ENCODE data around the gene TPSB2.

The TPSB2 gene

DNA sequence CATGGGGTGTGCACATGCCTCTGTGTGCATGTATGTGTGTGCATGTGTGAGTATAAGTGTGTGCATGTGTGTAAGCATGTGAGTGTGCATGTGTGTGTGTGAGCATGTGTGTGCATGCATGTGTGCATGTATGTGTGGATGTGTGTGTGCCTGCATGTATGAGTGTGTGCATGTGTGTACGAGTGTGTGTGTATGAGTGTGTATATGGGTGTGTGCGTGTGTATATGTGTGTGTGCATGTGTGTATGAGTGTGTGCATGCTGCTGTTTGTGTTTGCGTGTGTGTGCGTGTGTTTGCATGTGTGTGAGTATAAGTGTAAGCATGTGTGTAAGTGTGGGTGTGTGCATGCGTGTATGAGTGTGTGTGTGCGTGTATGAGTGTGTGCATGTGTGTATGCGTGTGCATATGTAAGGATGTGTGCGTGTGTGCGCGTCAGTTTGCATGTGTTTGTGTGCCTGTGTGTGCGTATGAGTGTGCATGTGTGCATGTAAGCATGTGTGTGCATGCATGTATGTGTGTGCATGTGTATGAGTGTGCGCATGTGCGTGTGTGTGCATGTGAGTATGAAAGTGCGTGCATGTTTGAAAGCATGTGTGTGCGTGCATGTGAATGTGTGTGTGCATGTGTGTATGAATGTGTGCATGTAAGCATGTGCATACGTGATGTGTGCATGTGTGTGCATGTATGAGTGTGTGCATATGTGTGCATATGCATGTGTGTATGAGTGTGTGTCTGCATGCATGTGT, 34.5 kb upstream of the TPSB2 start:
- no peak overlapping the region for H3K4me3 ChIP-seq (ENCODE audit: low read depth, low read length)
- TF ChIP-seq, protein P1, sequence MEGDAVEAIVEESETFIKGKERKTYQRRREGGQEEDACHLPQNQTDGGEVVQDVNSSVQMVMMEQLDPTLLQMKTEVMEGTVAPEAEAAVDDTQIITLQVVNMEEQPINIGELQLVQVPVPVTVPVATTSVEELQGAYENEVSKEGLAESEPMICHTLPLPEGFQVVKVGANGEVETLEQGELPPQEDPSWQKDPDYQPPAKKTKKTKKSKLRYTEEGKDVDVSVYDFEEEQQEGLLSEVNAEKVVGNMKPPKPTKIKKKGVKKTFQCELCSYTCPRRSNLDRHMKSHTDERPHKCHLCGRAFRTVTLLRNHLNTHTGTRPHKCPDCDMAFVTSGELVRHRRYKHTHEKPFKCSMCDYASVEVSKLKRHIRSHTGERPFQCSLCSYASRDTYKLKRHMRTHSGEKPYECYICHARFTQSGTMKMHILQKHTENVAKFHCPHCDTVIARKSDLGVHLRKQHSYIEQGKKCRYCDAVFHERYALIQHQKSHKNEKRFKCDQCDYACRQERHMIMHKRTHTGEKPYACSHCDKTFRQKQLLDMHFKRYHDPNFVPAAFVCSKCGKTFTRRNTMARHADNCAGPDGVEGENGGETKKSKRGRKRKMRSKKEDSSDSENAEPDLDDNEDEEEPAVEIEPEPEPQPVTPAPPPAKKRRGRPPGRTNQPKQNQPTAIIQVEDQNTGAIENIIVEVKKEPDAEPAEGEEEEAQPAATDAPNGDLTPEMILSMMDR (IDR thresholded peaks at IDR 0.05; ENCODE audit: low read depth, low read length) = no peak

GRCh38 chr16:1263591-1264344, 33.8 kb upstream of the TPSB2 start:
- TF ChIP-seq, protein P1 (IDR thresholded peaks at IDR 0.05; ENCODE audit: low read depth, low read length) = no peak
- no peak overlapping the region for H3K4me3 ChIP-seq (ENCODE audit: low read depth, low read length)

DNA sequence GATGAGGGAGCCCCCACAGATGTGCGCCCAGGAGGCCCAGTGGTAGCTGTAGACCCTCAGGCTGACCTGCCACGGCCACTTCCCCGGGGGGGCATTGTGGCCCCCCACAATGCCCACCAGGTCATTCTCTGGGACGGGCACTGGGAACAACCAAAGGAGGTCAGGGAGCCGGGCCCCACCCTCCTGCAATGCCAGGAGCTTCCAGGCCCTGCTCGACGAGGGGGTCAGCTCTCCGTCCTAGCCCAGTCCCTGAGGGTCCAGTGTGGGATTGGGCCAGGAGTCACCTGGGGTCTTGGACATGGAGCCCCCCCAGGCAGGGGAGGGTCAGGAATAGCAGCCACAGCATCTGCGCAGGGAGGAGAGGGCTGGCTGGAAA, 32.9 kb upstream of the TPSB2 start:
- no peak overlapping the region for H3K4me3 ChIP-seq (ENCODE audit: low read depth, low read length)
- TF ChIP-seq, protein P1 (IDR thresholded peaks at IDR 0.05; ENCODE audit: low read depth, low read length) = no peak

DNA sequence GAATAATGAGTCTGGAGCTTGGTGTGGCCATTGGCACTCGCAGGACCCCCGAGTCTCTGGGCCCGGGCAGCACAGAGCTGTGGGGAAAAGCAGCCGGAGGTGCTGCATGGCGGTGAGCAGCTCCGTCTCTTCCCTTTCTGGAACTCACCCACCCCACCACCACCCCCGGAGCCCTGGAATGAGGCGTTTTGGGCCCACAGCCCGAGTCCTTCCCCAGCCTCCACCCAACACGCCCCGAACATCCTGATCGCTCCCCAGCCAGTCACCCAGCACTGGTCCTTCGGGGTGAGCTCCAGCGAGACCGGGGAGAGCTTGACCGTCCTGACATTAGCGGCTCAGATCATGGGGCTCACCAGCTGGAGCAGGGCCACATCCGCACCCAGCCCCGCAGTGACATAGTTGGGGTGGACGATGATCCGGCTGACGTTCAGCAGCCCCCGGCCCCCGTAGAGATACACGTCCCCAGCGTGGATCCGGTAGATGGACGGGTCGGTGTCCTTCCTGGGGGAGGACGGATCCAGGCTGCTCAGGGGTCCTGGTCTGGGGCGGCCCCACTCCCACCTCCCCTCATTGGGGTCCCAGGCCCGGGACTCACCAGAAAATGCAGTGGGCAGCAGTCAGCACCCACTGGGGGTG, 32.3 kb upstream of the TPSB2 start:
- no peak overlapping the region for H3K4me3 ChIP-seq (ENCODE audit: low read depth, low read length)
- TF ChIP-seq, protein P1 (IDR thresholded peaks at IDR 0.05; ENCODE audit: low read depth, low read length) = no peak

GRCh38 chr16:1261131-1261892, 31.3 kb upstream of the TPSB2 start:
- H3K4me3 ChIP-seq (ENCODE audit: low read depth, low read length) = no peak overlapping the region
- TF ChIP-seq, protein P1 (IDR thresholded peaks at IDR 0.05; ENCODE audit: low read depth, low read length) = no peak

DNA sequence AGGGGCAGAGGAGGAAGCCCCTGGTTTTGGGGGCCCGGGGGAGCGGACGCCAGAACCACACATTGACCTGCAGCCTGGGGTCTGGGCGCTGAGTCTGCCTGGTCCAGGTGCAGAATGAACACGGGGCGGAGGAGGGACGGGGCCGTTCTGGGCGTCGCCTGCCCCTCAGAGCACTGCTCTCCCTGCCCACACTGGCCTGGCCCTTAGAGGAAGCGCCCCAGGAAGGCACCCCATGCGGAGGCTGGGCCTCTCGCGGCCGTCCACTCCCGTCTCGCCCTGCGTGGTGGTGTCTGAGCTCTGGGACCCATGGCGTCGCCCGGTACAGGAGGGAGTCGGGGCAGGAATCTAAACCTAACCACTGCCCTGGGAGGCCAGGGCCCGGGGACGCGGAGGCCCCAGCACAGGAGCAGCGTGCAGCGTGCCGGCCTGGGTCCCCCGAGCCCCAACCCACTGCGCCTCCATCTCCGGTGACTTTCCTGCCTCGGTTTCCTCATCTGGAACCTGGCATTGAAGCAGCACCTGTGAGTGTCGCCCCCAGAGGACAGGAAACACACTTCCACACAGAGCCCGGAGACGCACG, 30.2 kb upstream of the TPSB2 start:
- TF ChIP-seq, protein P1 (IDR thresholded peaks at IDR 0.05; ENCODE audit: low read depth, low read length) = no peak
- H3K4me3 ChIP-seq (ENCODE audit: low read depth, low read length) = no peak overlapping the region

All from WI38 (cell line).